Transverse colon (tissue), 3 donors: ENCODE data around the gene DCTN2.

ENCODE experiments used
- CTCF ChIP-seq, 5 experiments: fragments of 200-600 bp in 3 of 5; fragments of 450-650 bp in 2 of 5; sonication (generic) in 3 of 5; IDR thresholded peaks; 1 replicate in 2 of 5; 2 replicates in 3 of 5; pipeline ENCODE4 v1.5.1; 2016 to 2017; ENCODE audit warnings: antibody characterized with exemption in 5 of 5, inconsistent platforms in 3 of 5, mild to moderate bottlenecking in 2 of 5, moderate library complexity in 1 of 5
- POLR2A ChIP-seq: fragments of 450-650 bp; IDR thresholded peaks from one replicate; pipeline ENCODE4 v1.6.1; 2016; ENCODE audit warnings: antibody characterized with exemption, mild to moderate bottlenecking, moderate library complexity

GRCh38 chr12:57511161-57511560 lies 35.8 kb downstream of the DCTN2 start:
- no peak for TF ChIP-seq CTCF (IDR thresholded peaks at IDR 0.05)
- no peak for TF ChIP-seq POLR2A
